ENCODE measurements around the gene SDK2.

SDK2 gene

DNA sequence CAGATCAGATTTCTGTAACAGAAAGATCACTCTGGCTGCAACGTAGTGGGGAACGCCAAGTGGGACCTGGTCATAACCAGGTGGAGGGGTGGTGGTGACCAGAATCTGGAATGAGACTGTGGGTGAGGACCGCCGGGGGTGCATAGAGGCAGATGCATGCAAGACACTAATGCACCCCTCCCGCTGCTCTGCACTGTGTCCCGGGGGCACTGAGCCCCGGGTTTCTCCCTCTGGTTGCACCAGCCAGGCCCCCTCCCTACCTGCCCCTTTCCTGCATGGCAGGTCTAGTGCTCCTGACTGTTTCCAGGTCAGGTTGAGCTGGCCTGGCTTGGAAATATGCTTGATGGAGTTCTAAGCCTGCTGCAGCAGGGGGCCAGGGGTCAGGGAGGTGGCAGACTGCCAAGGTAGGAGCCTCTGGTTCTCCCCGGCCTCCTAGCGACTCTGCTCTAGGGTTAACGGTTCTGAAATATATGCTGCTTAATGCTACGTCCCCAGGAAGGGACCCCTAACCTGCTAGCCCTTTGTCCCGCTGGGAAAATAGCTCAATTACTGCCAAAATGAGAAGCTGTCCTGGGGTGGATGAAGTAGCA lies 94.3 kb downstream of the SDK2 start:
- no peak overlapping the region for H3K4me3 ChIP-seq (ENCODE audit: low read length)
- no peak for TF ChIP-seq ZNF274 (IDR thresholded peaks at IDR 0.05; ENCODE audit: low read depth, low read length)

- TF ChIP-seq ZNF274 (IDR thresholded peaks at IDR 0.05; ENCODE audit: low read depth, low read length) = no peak
- H3K4me3 ChIP-seq (ENCODE audit: low read length) = no peak overlapping the region
These were observed 95.5 kb downstream of the SDK2 start for GRCh38 chr17:73548620-73549311.

GRCh38 chr17:73547790-73548189 lies 96.5 kb downstream of the SDK2 start:
- no peak for TF ChIP-seq ZNF274 (IDR thresholded peaks at IDR 0.05; ENCODE audit: low read depth, low read length)
- no peak overlapping the region for H3K4me3 ChIP-seq (ENCODE audit: low read length)

DNA sequence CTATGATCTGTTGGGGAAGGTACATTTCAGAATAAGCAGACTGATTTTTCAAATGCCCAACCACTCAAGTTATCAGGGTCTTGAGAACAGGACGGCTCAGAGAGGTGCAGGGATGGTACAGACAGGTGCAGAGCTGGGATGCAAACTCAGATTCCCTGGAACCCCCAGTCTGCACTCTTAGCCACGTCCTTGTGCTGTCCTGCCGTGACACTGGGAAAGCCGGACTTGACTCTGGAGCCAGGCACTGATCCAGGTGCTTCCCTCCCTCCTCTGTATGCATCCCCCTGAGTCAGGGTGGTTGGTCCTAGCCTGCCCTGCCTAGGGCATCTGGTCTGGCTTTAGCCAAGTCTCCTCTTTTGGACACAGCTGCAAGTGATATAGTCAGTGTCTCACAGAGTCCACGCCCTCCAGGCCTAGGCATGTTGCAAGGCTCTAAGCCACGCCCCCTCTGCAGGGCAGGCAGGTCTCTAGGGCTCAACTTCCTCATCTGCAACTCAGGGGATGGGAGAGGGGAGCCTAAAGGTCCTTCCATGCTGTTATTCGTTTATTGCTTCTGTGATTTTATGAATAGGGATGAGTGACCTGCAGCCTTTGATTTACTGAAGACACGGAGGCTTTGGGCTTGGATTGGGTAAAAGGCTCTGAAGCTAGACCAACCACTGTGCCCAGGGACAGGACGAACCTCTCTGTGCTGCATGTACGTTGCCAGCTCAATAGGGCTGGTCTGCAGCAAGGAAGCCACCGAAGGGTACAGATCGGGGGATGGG lies 97.3 kb downstream of the SDK2 start:
- H3K4me3 ChIP-seq (ENCODE audit: low read length) = no peak overlapping the region
- TF ChIP-seq ZNF274 (IDR thresholded peaks at IDR 0.05; ENCODE audit: low read depth, low read length) = no peak

DNA sequence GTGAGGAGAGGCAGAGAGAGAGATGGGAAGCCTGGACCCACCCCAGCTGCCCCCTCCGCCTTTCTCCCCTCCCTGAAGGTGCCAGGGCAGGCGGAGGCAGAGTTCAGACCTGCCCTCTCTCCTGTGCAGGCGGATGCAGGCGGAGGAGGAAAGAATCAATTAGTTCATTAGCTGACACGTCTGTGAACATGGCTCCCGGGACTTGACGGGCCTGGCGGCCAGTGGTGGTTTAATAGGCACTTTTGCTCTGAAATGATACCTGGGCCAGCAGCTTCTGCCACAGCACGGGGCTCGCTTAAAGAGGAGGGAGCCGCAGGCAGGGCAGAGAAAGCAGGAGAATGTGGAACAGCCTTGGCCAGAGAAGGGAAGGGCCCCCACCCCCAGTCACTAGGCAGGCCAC lies 98.1 kb downstream of the SDK2 start:
- no peak overlapping the region for H3K4me3 ChIP-seq (ENCODE audit: low read length)
- no peak for TF ChIP-seq ZNF274 (IDR thresholded peaks at IDR 0.05; ENCODE audit: low read depth, low read length)

DNA sequence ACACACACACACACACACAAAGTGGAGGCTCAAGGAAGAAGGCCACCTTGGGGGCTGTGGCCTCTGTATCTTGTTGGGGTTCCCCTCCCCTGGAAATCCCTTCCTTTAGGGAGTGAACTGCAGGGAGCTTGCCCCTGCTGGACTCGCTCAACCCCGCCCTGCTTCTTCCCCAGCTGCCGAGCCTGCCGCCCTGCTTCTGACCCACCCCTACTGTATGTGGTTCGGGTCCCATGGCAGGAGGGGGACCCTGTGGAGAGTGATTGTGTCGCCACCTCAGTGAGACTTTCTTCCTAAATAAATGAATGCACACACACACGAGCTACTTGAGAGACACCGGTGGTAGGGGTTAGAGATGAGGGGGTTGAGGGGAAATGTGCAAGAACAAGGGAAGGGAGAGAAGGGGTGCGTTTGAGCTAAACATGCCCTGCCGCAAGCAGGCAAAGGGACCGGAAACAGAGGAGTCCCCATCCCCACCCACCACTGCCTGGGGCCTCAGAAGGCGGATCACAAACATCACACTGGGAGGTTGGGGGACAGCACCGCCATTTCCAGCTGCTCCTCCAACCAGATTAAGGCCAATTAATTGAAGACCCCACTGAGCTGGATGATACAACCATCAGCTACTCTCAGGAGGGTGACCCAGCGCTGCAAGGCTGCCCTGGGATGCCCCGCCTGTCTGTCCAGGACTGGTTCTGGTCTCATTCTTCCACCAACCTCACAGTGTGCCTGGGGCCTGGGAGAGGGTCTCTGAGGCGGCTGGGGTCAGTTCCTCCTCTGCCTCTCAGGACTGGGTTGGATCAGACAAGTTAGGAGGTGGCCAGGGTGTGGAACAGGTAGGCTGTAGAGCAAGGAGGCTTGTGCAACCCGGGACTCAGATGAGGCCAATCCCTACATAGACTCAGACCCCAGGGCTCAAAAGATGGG lies 98.9 kb downstream of the SDK2 start:
- H3K4me3 ChIP-seq (ENCODE audit: low read length) = no peak overlapping the region
- no peak for TF ChIP-seq ZNF274 (IDR thresholded peaks at IDR 0.05; ENCODE audit: low read depth, low read length)

GRCh38 chr17:73544333-73544732 lies 99.9 kb downstream of the SDK2 start:
- H3K4me3 ChIP-seq (ENCODE audit: low read length) = no peak overlapping the region
- TF ChIP-seq ZNF274 (IDR thresholded peaks at IDR 0.05; ENCODE audit: low read depth, low read length) = no peak

GRCh38 chr17:73542323-73542722 lies 101.9 kb downstream of the SDK2 start:
- no peak overlapping the region for H3K4me3 ChIP-seq (ENCODE audit: low read length)
- no peak for TF ChIP-seq ZNF274 (IDR thresholded peaks at IDR 0.05; ENCODE audit: low read depth, low read length)

DNA sequence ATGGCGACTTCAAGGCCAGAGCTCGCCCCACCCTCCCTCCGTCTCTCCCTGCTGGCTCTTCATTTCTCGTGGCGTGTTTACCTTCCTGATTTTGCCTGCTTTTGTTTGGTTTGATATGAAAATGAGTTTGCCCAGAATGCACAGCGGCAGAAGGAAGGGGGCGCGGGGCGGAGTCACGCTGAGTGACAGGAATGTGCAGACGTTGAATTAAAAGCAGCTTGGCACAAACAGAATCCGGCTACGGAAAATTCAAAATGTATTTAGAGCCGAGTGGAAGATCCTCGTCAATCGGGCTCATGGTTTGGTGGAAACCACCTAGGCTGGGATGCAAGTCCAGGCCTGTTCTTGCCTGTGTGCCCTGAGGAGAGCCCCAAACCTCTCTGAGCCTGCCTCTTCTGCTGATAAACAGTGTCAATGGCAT lies 102.7 kb downstream of the SDK2 start:
- no peak for TF ChIP-seq ZNF274 (IDR thresholded peaks at IDR 0.05; ENCODE audit: low read depth, low read length)
- no peak overlapping the region for H3K4me3 ChIP-seq (ENCODE audit: low read length)

DNA sequence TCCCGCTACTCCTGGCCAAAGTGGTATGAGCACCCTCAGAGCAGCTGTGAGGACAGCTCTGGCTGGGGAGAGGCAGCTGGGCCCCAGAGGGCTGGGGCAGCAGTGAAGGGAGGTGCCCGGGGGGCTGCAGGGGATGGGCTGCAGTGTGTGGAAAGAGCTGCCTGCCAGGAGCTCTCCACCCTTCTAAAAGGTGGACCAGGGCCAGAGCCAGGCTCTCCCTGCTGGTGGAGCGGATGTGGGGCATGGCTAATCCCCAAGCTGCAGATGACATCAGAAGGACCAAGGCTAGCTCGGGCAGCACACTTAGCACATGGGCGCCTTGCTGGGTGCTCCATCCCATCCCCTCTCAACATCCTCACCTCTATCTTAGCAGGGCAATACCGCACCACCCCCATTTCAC lies 103.1 kb downstream of the SDK2 start:
- no peak for TF ChIP-seq ZNF274 (IDR thresholded peaks at IDR 0.05; ENCODE audit: low read depth, low read length)

DNA sequence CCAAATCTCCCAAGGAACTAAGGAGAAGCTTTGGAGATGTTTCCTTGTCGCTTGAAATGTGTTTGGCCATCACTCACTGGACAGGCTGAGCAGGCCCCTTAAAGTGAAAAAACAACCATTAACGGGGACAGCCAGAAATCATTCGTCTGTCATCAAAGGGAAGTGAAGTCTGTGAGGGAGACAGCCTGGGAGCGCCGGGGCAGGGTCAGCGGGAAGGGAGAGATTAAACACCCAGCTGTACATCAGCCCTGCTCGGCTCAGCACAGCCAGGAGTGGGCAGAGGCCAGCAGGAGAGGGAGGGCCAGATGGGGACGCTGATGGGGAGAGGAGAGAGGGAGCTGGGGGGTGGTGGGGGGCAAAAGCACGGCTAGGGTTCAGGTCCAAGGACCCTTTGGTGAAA lies 105.1 kb downstream of the SDK2 start:
- H3K4me3 ChIP-seq (ENCODE audit: low read length) = no peak overlapping the region
- TF ChIP-seq ZNF274 (IDR thresholded peaks at IDR 0.05; ENCODE audit: low read depth, low read length) = no peak

More for the DNA sequence above, 103.1 kb downstream of the SDK2 start:
- no peak overlapping the region for H3K4me3 ChIP-seq (ENCODE audit: low read length)

DNA sequence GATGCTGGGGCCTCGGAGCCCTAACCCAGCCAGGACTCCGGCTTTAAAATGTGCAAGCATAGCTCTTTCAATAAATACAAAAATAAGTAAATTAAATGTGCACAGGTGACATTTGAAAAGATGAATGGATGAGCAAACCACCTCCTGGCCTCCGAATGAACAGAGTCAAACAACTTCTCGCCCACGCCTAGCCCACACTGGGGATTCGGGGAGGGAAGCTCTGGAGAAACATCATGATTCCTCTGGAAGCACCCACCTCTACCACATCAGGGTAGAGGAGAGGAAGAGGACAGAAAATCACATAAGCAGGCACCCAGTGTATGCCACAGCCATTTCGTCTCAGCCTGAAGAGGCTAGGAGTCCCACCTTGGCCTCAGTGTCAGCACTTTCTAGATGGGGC lies 105.8 kb downstream of the SDK2 start:
- no peak for TF ChIP-seq ZNF274 (IDR thresholded peaks at IDR 0.05; ENCODE audit: low read depth, low read length)
- no peak overlapping the region for H3K4me3 ChIP-seq (ENCODE audit: low read length)

DNA sequence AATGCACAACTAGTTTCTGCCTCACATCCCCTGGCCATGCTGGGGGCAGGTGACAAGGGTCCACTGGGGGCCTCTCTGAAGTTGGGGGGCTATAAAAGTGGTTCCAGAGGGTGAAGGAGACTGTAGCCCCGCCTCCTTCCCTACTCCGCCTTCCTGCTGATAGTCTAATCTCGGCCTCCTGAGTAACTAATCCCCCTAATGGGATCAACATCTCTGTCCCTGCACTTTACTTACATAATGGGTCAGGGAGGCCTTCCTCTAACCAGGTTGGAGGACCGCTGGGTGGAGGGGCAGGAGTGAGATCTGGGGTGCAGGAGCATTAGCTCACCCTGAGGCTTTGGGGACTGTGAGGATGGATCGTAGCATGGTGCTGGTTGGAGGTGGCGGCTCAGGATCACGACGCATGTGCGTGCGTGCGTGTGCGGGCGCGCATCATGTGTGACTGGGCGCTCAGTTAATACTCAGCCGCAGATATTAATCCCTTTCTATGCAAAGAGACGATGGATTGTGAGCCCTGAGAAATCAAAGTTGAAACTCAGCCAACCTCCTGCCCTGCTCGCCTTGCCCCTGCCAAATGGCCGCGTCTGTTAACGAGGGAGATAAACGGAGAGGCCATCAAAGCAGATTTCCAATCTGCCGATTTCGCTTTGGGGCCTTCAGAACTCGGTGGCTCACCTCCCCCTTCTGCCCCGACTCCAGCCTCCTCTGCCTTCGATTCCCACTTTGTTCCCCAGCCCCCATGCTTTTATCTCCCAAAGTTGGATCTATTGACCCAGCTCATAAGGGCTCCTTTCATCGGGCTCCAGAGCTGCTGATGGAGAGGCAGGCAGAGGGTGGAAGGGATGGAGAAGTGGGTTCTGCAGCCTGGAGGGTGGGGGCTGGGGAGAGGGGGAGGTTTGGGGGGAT lies 107.3 kb downstream of the SDK2 start:
- H3K4me3 ChIP-seq (ENCODE audit: low read length) = no peak overlapping the region
- TF ChIP-seq ZNF274 (IDR thresholded peaks at IDR 0.05; ENCODE audit: low read depth, low read length) = no peak

All from GM08714 (cell line).